Measurements from ENCODE around the gene PPP2R2B.

GRCh38 chr5:146643776-146644175 lies 234.8 kb downstream of the PPP2R2B start:
- TF ChIP-seq CTCF (IDR thresholded peaks at IDR 0.05 in 2 of 3, conservative IDR thresholded peaks at IDR 0.05 in 1 of 3; ENCODE audit: borderline replicate concordance in 1 of 3, insufficient read depth in 1 of 3, low read depth in 2 of 3, low read length in 2 of 3) (no peak), EZH2phosphoT487 (IDR thresholded peaks at IDR 0.05; ENCODE audit: borderline replicate concordance) (no peak), EZH2 (IDR thresholded peaks at IDR 0.05) (no peak), ZNF274 (IDR thresholded peaks at IDR 0.05; ENCODE audit: low read depth, low read length) (no peak), POLR2A (IDR thresholded peaks at IDR 0.05; ENCODE audit: borderline replicate concordance, extremely low read depth, insufficient read depth, insufficient read length) (no peak), POLR2AphosphoS5 (IDR thresholded peaks at IDR 0.05; ENCODE audit: low read depth, low read length) (no peak), SP1 (IDR thresholded peaks at IDR 0.05; ENCODE audit: low read depth) (no peak), RAD21 (IDR thresholded peaks at IDR 0.05; ENCODE audit: low read depth) (no peak), CEBPB (IDR thresholded peaks at IDR 0.05; ENCODE audit: low read depth) (no peak), MAX (IDR thresholded peaks at IDR 0.05) (no peak), TCF7L2 (IDR thresholded peaks at IDR 0.05; ENCODE audit: borderline replicate concordance, extremely low read depth, insufficient read depth, insufficient read length) (no peak), YY1 (IDR thresholded peaks at IDR 0.05; ENCODE audit: extremely low read depth, insufficient replicate concordance, low read depth, low read length) (no peak), ATF3 (IDR thresholded peaks at IDR 0.05) (no peak)
